Measurements from ENCODE around the gene MESP1. TPM values are rescaled to one million over a fixed set of nuclear protein-coding genes. Genes with fewer than 3 reads are reported as not detected.

The MESP1 gene
- polyA plus RNA-seq, 1 donor (not counting 4 experiments of a cell fraction or from before 2014, with no cell fraction given), result not detected

GRCh38 chr15:89754361-89755154 lies 3.5 kb upstream of the MESP1 start:
- Histone ChIP-seq H3K9me3 (ENCODE audit: control insufficient read depth, low read depth, low read length) (no peaks in the 10 kb centered on the region), H3K36me3 (ENCODE audit: control insufficient read depth in 2 of 2, extremely low read depth in 1 of 2, insufficient read depth in 2 of 2, low read length in 2 of 2) (no peaks in the 10 kb centered on the region), H3K79me2 (ENCODE audit: control insufficient read depth, insufficient read depth, low read length) (no peaks in the 10 kb centered on the region), H3K27ac (ENCODE audit: control insufficient read depth, insufficient read depth, low read length) (no peak overlapping the region), H4K20me1 (ENCODE audit: control insufficient read depth, extremely low read depth, insufficient read depth, low read length) (no peaks in the 10 kb centered on the region), H3K4me1 (ENCODE audit: control insufficient read depth, extremely low read depth, insufficient read depth, low read length) (peaks cover 4% of the 10 kb centered on the region), H3K4me2 (ENCODE audit: control insufficient read depth, extremely low read depth, insufficient read depth, low read depth, low read length) (no peak overlapping the region), H3K9ac (ENCODE audit: control insufficient read depth, extremely low read depth, insufficient read depth, low read length) (no peak overlapping the region), H2AFZ (ENCODE audit: control insufficient read depth, low read length) (no peak overlapping the region), H3K9me1 (ENCODE audit: control insufficient read depth, extremely low read depth, insufficient read depth, low read length) (no peaks in the 10 kb centered on the region), H3K27me3 (ENCODE audit: control insufficient read depth, extremely low read depth, insufficient read depth, low read length) (peaks cover 7% of the 10 kb centered on the region), H3K4me3 (ENCODE audit: control insufficient read depth in 2 of 3, extremely low read depth in 1 of 3, insufficient read depth in 2 of 3, low read depth in 1 of 3, low read length in 3 of 3) (no peak overlapping the region)
- FAIRE-seq (peak; percentile 23), DNase-seq (ENCODE audit: low read depth, low spot score) (no peak)
- dilution Hi-C loops (cut with MboI; ENCODE audit: extremely low pct_ligation_motif_present, low sequenced_read_pairs), result loop anchor here (25.0 kb wide), 1 partner anchor 108 kb away; no protein-coding TSS in a partner anchor
- TF ChIP-seq EZH2 (IDR thresholded peaks at IDR 0.05; ENCODE audit: low read length) (no peak), CTCF (optimal IDR thresholded peaks at IDR 0.05 in 1 of 3, IDR thresholded peaks at IDR 0.05 in 1 of 3, conservative IDR thresholded peaks at IDR 0.05 in 1 of 3; ENCODE audit: extremely low read depth in 1 of 3, insufficient read depth in 2 of 3, low read length in 3 of 3) (no peak)

GRCh38 chr15:89753855-89754254 lies 2.8 kb upstream of the MESP1 start:
- FAIRE-seq, result no peak
- peaks cover 4% of the 10 kb centered on the region for H3K4me1 ChIP-seq (ENCODE audit: control insufficient read depth, extremely low read depth, insufficient read depth, low read length)

More at GRCh38 chr15:89753855-89754254, 2.8 kb upstream of the MESP1 start:
- Histone ChIP-seq H3K9me1 (ENCODE audit: control insufficient read depth, extremely low read depth, insufficient read depth, low read length) (no peaks in the 10 kb centered on the region), H3K27ac (ENCODE audit: control insufficient read depth, insufficient read depth, low read length) (no peak overlapping the region), H4K20me1 (ENCODE audit: control insufficient read depth, extremely low read depth, insufficient read depth, low read length) (no peaks in the 10 kb centered on the region), H3K9ac (ENCODE audit: control insufficient read depth, extremely low read depth, insufficient read depth, low read length) (no peak overlapping the region), H3K36me3 (ENCODE audit: control insufficient read depth in 2 of 2, extremely low read depth in 1 of 2, insufficient read depth in 2 of 2, low read length in 2 of 2) (no peaks in the 10 kb centered on the region), H3K79me2 (ENCODE audit: control insufficient read depth, insufficient read depth, low read length) (no peaks in the 10 kb centered on the region), H3K4me3 (ENCODE audit: control insufficient read depth in 2 of 3, extremely low read depth in 1 of 3, insufficient read depth in 2 of 3, low read depth in 1 of 3, low read length in 3 of 3) (no peak overlapping the region), H3K9me3 (ENCODE audit: control insufficient read depth, low read depth, low read length) (no peaks in the 10 kb centered on the region), H2AFZ (ENCODE audit: control insufficient read depth, low read length) (no peak overlapping the region), H3K4me2 (ENCODE audit: control insufficient read depth, extremely low read depth, insufficient read depth, low read depth, low read length) (no peak overlapping the region), H3K27me3 (ENCODE audit: control insufficient read depth, extremely low read depth, insufficient read depth, low read length) (peaks cover 7% of the 10 kb centered on the region)
- dilution Hi-C loops (cut with MboI; ENCODE audit: extremely low pct_ligation_motif_present, low sequenced_read_pairs), result loop anchor here (25.0 kb wide), 1 partner anchor 108 kb away; no protein-coding TSS in a partner anchor
- no peak for DNase-seq (ENCODE audit: low read depth, low spot score)
- no peak for TF ChIP-seq CTCF (optimal IDR thresholded peaks at IDR 0.05 in 1 of 3, IDR thresholded peaks at IDR 0.05 in 1 of 3, conservative IDR thresholded peaks at IDR 0.05 in 1 of 3; ENCODE audit: extremely low read depth in 1 of 3, insufficient read depth in 2 of 3, low read length in 3 of 3)
- no peak for TF ChIP-seq EZH2 (IDR thresholded peaks at IDR 0.05; ENCODE audit: low read length)
